ENCODE results near the gene SIRT6.
A peak's percentile ranks its signal among the peaks of the same experiment; 100 is the strongest.
"Not testable (repeated sequence)": the region's sequence is repeated elsewhere in the genome, so short reads cannot be mapped to it uniquely, and the experiment has no call there.

The SIRT6 gene

DNA sequence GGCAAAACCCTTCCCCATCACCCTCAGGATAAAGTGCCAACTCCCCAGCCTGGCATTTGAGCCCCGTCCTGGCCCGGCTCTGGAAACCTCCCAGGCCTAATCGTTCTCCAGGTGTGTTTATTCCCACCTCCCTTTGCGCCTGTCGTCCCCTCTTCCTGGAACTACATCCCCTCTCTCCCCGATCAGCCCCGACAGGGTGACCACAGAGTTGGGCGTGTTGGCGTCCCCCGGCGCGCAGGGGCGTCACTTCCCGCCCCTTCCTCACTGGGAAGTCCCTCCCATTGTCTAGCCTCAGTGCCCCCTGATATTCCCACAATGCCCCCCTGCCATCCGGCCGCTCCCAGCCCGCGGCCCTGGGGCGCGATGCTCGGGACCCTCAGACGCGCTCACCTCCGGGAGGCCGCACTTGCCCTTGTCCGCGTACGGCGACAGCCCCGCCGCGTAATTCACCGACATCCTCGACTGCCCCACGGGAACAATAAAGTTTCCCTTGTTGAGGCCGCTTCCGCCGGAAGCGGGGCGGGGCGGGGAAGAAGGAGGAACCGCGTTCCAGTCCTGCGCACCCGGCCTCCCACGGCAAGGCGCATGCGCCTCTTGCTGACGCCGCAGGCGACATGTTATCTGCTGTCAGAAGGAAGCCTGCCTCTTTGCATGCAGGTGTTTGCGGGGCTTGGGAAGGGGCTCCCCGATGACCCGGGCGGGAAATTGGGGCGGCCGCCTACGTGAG, at the start of gene SIRT6, which contains the start of gene ANKRD24:
SIRT6 (minus strand) TSS at position 480 of the 727 bp plus-strand sequence; CDS start at position 456, 24 bp downstream.
ANKRD24 (plus strand) TSS at position 606 of the 727 bp plus-strand sequence. CDS start 3,737 bp downstream, outside the sequence.
- peak; percentile 98 for DNase-seq

DNA sequence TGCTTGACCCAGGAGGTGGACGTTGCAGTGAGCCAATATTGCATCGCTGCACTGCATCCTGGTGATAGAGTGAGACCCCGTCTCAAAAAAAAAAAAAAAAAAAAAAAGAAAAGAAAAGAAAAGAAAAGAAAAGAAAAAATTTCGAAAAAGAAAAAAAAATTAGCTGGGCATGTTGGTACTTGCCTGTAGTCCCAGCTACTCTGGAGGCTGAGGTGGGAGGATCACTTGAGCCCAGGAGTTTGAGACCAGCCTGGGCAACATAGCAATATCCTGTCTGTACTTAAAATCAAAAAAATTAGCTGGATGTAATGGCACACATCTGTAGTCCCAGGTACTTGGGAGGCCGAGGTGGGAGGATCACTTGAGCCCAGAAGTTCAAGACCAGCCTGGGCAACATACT, 49.8 kb upstream of the SIRT6 start:
- not testable (repeated sequence) for DNase-seq

- not testable (repeated sequence) for DNase-seq
Observed at GRCh38 chr19:4231521-4231920, 49.2 kb upstream of the SIRT6 start.

- not testable (repeated sequence) for DNase-seq
Observed at GRCh38 chr19:4230237-4230636, 47.9 kb upstream of the SIRT6 start.

DNA sequence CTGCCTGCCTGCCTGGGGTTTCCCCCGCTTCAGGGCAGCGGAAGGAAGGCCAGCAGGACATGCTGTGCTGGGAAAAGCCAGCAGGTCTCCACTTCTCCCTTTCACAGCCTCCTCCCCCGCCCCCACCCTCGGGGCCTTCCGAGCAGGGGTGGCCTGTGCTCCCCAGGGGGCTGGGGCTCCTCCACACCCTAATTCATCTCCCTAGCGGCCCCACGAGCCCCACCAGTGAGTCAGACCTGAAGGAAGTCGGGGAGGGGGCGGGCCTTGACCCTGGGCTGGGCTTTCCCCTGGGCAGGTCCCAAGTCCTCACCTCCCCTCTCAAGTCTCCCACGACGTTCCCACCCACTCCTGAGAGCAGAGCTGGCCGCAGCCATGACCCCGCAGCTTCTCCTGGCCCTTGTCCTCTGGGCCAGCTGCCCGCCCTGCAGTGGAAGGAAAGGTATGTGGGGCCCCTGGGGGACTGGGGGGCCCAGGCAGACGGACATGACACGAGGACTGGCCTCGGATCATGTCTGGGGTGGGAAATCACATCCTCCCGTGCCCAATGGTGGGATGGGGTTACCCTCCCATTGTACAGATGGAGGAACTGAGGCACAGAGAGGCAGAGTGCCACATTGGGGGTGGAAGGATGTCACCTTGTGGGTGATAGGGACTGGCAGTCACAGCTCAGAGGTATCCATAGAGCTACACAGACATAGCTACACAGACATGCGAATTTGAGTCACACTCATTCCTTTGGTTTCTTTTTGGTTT, 47.0 kb upstream of the SIRT6 start, which contains the start of gene EBI3:
EBI3 (plus strand) TSS at position 345 of the 753 bp plus-strand sequence; CDS start at position 373, 28 bp downstream.
- DNase-seq, result peak; percentile 68

DNA sequence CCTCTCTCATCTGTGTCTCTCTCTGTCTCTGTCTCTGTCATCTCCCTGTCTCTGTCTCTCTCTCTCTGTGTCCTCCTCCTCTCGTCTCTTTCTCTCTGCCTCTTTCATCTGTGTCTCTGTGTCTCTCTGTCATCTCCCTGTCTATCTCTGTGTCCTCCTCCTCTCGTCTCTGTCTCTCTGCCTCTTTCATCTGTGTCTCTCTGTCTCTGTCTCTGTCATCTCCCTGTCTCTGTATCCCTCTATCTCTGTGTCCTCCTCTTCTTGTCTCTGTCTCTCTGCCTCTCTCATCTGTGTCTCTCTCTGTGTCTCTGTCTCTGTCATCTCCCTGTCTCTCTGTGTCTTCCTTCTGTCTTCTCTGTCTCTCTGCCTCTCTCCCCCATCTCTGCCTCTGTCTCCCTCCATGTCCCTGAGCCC, 46.4 kb upstream of the SIRT6 start:
- no peak for DNase-seq

DNA sequence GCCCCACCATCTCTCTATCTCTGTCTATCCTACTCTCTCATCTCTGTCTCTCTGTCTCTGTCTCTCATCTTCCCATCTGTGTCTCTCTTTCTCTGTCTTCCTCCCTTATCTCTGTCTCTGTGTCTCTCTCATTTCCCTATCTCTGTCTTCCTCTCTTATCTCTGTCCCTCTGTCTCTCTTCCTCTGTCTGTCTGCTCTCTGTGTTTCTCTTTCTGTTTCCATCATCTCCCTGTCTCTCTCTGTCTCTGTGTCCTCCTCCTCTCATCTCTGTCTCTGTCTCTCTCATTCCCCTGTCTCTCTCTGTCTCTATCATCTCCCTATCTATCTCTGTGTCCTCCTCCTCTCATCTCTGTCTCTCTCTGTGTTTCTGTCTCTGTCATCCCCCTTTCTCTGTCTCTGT, 45.4 kb upstream of the SIRT6 start:
- DNase-seq, result no peak

DNA sequence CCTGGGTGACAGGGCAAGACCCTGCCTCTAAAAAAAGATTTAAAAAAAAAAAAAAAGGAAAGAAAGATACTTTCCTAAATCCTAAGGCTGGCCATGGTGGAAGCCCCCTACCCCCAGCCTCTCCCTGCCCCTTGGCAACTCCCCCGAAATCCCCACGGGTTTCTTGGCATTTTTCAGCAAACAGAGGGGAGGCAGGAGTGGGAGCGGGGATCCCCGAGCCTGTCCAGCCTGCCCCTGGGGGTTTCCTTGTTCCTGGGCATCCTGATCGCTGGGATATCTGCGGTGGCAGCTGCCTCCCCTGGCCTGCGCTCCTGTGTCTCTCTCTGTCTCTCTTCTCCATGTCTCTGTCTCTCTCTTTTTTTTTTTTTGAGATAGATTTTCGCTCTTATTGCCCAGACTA, 43.5 kb upstream of the SIRT6 start:
- no peak for DNase-seq

- no peak for DNase-seq
Observed at GRCh38 chr19:4224470-4224869, 42.1 kb upstream of the SIRT6 start.

- DNase-seq, result no peak
Observed at GRCh38 chr19:4220188-4220587, 37.8 kb upstream of the SIRT6 start.

- not testable (repeated sequence) for DNase-seq
Observed at GRCh38 chr19:4218523-4218922, 36.2 kb upstream of the SIRT6 start.

DNA sequence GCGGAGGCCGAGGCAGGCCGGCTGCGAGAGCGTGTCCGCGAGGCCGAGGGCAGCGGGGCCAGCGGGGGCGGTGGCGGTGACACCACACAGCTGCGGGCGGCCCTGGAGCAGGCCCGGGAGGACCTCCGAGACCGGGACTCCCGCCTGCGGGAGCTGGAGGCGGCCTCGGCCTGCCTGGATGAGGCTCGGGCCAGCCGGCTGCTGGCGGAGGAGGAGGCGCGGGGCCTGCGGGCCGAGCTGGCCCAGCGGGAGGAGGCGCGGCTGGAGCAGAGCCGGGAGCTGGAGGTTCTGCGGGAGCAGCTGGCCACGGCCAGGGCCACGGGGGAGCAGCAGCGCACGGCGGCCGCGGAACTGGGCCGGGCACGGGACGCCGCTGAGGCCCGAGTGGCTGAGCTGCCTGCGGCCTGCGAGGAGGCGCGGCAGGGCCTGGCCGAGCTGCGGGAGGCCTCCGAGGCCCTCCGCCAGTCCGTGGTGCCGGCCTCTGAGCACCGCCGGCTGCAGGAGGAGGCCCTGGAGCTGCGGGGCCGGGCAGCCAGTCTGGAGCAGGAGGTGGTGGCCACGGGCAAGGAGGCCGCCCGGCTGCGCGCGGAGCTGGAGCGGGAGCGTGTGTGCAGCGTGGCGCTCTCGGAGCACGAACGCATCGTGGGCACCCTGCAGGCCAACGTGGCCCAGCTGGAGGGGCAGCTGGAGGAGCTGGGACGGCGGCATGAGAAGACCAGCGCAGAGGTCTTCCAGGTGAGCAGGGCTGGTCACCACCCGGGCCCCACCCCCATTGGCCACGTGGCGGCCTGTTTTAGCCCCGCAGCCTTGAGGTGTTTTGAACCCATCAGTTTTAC, 35.3 kb upstream of the SIRT6 start:
- no peak for DNase-seq

- DNase-seq, result no peak
Observed at GRCh38 chr19:4216846-4217245, 34.5 kb upstream of the SIRT6 start.

DNA sequence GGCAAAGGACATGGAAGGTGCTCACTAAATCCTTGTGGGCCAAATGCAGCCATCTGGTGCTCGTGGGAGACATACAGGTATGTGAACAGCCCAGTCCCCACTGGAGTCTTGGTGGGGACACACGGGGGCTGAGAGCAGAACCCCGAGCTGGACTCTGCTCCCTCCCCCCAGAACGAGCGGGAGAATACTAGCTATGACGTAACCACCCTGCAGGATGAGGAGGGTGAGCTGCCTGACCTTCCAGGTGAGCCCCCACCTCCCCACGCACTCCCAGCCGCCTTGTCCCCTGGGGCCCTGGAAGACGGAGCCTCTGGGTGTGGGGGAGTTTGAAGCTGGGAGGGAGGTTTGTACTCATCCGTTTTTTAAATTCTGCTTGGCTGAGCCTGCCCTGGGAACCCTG, 33.4 kb upstream of the SIRT6 start:
- no peak for DNase-seq

DNA sequence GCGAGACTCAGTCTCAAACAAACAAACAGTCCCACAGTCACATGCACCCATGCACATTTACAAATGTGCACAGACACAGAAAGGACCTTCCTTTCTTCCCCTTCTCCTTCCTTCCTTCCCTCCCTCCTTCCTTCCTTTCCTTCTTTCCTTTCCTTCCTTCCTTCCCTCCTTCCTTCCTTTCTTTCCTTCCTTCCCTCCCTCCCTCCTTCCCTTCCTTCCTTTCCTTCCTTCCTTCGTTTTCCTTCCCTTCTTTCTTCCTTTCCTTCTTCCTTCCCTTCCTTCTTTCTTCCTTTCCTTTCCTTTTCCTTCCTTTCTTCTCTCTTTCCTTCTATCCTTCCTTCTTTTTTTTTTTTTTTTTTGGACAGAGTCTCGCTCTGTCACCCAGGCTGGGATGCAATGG, 30.8 kb upstream of the SIRT6 start:
- DNase-seq, result no peak

GRCh38 chr19:4210166-4210731, 27.9 kb upstream of the SIRT6 start:
- no peak for DNase-seq

- DNase-seq, result no peak
Observed at GRCh38 chr19:4208385-4209094, 26.2 kb upstream of the SIRT6 start.

DNA sequence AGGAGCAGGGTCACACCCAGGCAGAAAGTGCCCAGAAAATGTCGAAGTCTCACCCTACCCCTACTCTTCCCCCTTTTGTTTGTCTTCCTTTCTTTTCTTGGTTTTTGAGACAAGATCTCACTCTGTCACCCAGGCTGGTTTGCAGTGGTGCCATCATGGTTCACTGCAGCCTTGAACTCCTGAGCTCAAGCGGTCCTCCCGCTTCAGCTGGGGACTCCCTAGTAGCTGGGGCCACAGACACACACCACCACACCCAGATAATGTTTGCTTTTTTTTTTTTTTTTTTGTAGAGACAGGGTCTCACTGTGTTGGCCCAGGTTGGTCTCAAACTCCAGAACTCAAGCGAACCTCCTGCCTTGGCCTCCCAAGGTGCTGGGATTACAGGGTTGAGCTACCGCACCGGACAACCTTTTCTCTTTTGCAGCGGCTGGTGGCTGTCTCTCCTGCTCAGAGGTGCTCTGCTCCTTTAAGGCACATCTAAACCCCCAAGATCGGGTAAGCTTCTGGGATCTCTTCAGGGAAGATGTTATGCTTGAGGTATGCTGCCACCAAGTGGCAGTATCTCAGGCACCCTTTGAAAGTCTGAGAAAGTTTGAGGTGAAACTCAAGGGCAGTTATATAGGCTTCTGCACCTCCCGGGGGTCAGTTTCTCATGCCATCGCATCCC, 24.6 kb upstream of the SIRT6 start:
- no peak for DNase-seq

DNA sequence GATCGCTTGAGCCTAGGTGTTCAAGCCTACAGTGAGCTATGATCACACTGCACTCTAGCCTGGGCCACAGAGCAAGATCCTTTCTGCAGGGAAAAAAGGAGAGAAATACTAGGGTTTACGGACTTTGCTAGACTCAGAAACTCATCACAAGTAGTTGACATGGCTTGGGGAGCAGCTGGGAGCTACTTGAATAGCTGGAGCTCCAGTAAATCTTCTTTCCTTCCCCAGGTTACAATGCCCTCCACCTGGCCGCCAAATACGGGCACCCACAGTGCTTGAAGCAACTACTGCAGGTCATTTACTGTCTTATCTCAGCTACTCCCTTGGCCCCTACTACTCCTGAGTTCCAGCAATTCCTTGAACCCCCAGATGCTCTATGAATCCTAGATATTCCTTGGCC, 19.4 kb upstream of the SIRT6 start:
- DNase-seq, result no peak

GRCh38 chr19:4200940-4201542, 18.7 kb upstream of the SIRT6 start:
- no peak for DNase-seq

GRCh38 chr19:4199699-4200293, 17.4 kb upstream of the SIRT6 start:
- DNase-seq, result no peak
